Panc1 (cell line): ENCODE data around the gene SSPN. TPM values are rescaled to one million over a fixed set of nuclear protein-coding genes. Genes with fewer than 3 reads are reported as not detected.

ENCODE experiments used
- ATAC-seq: fragments of 200-7000 bp; cut with Tn5 transposase; 2 replicates; pipeline ENCODE4 v1.9.1; 2020; ENCODE audit warnings: mild to moderate bottlenecking, moderate library complexity
- BruUV-seq: library from RNA; stranded (reverse); fragments of 400-500 nt; replicated peaks from 2 replicates; lab custom pipeline; 2021; lab: Mats Ljungman, UMichigan
- CTCF ChIA-PET: fragments of 300-600 bp; sonication (Branson Sonifier 250); formaldehyde crosslinking; loops from one replicate; lab custom pipeline; 2022; ENCODE audit warnings: antibody characterized with exemption; lab: Charles Lee
- POLR2A ChIA-PET: fragments of 300-600 bp; sonication (Branson Sonifier 250); formaldehyde crosslinking; loops from one replicate; lab custom pipeline; 2022; ENCODE audit warnings: antibody characterized with exemption; lab: Charles Lee
- DNase-seq: peaks from one replicate; pipeline ENCODE4 v3.0.0-alpha.2; 2010; ENCODE audit warnings: low read depth, low spot score
- H3K27ac ChIP-seq: 2 replicates; pipeline ENCODE4 v1.5.1; 2011; ENCODE audit warnings: mild to moderate bottlenecking, low read length, inconsistent platforms
- H3K27me3 ChIP-seq: fragments of 200-500 bp; sonication (Bioruptor generic); 2 replicates; pipeline ENCODE4 v1.6.0; 2014; ENCODE audit warnings: low read length, inconsistent platforms; ENCODE audit not compliant: control insufficient read depth, insufficient read depth
- H3K36me3 ChIP-seq: fragments of 200-500 bp; sonication (Bioruptor generic); 2 replicates; pipeline ENCODE4 v1.5.1; 2014; ENCODE audit warnings: inconsistent platforms, mild to moderate bottlenecking, low read length, moderate library complexity; ENCODE audit not compliant: control insufficient read depth, insufficient read depth
- H3K4me1 ChIP-seq: 2 replicates; pipeline ENCODE4 v1.5.1; 2011; ENCODE audit warnings: inconsistent platforms, mild to moderate bottlenecking, low read length, moderate library complexity; ENCODE audit not compliant: control insufficient read depth, insufficient read depth
- H3K4me3 ChIP-seq, 2 experiments: 2 replicates each; pipeline ENCODE4 v1.5.1; 2011 to 2012; ENCODE audit warnings: low read depth in 2 of 2, low read length in 2 of 2, mild to moderate bottlenecking in 2 of 2, inconsistent platforms in 1 of 2, moderate library complexity in 1 of 2
- H3K9me3 ChIP-seq: fragments of 200-500 bp; sonication (Bioruptor generic); 2 replicates; pipeline ENCODE4 v1.5.1; 2014; ENCODE audit warnings: low read depth, mild to moderate bottlenecking, inconsistent platforms, low read length, moderate library complexity; ENCODE audit not compliant: control insufficient read depth, insufficient read depth
- CTCF ChIP-seq: fragments of 450-650 bp; IDR thresholded peaks from 2 replicates; pipeline ENCODE4 v1.5.1; 2017; ENCODE audit warnings: mild to moderate bottlenecking
- POLR2AphosphoS5 ChIP-seq: IDR thresholded peaks from 2 replicates; pipeline ENCODE4 v1.6.1; 2012; ENCODE audit warnings: mild to moderate bottlenecking, low read depth, low read length, moderate library complexity
- SIN3A ChIP-seq: IDR thresholded peaks from 2 replicates; pipeline ENCODE4 v1.6.1; 2012; ENCODE audit warnings: low read depth, mild to moderate bottlenecking, low read length, moderate library complexity, borderline replicate concordance; ENCODE audit not compliant: insufficient read depth
- TCF7L2 ChIP-seq: IDR thresholded peaks from 2 replicates; pipeline ENCODE4 v1.6.1; 2011; ENCODE audit warnings: mild to moderate bottlenecking, low read depth, low read length, inconsistent platforms
- in situ Hi-C: cut with HindIII; loops from 2 replicates; pipeline ENCODE4 v1.10.0; 2016; ENCODE audit warnings: low sequenced_read_pairs, low pct_unique_long_range_greater_than_20kb
- intact Hi-C: fragments of 100-400 bp; cut with micrococcal nuclease; formaldehyde crosslinking; loops from one replicate; pipeline ENCODE4 v1.10.0; 2022; ENCODE audit not compliant: unreplicated experiment
- total RNA-seq: library from RNA; stranded (reverse); gene quantifications from one replicate; pipeline ENCODE4 v1.2.1, GENCODE V29; 2021; ENCODE audit not compliant: unreplicated experiment
- TF ChIP-seq, protein P1 (sequence below), 2 experiments: IDR thresholded peaks; 2 replicates each; pipeline ENCODE4 v1.6.1; 2011 to 2012; ENCODE audit warnings: low read depth in 2 of 2, control low read depth in 1 of 2, low read length in 1 of 2, mild to moderate bottlenecking in 1 of 2, moderate library complexity in 1 of 2; ENCODE audit not compliant: insufficient read depth in 1 of 2

SSPN gene
- total RNA-seq, 1 experiment from 2014 or later, result 23.4 TPM

DNA sequence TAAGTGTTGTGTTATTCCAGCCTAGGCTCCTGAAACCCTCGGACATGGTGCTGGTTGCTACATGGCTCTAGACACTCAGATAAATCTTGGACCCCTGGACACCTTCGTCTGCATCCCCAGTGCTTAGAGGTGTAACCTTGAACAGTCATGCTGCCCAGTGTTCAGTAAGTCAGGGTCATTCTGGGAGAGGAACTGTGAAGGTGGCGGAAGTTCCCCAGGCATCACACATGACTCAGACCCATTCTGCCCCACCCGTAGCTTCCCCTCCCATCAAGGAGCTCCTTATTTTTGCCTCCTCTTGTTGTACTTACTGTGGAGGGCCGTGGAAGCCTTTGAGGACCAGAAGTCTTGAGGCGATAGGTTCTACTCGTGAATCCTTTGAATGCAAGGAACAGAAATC is 18.1 kb upstream of the SSPN start:
- DNase-seq (no peak), ATAC-seq (no peak)
- ChIA-PET CTCF (no interaction called here), POLR2A (no interaction called here)
- no TSS peak for BruUV-seq
- TF ChIP-seq TCF7L2 (no peak), CTCF (no peak), SIN3A (no peak), POLR2AphosphoS5 (no peak)
- TF ChIP-seq, protein P1, sequence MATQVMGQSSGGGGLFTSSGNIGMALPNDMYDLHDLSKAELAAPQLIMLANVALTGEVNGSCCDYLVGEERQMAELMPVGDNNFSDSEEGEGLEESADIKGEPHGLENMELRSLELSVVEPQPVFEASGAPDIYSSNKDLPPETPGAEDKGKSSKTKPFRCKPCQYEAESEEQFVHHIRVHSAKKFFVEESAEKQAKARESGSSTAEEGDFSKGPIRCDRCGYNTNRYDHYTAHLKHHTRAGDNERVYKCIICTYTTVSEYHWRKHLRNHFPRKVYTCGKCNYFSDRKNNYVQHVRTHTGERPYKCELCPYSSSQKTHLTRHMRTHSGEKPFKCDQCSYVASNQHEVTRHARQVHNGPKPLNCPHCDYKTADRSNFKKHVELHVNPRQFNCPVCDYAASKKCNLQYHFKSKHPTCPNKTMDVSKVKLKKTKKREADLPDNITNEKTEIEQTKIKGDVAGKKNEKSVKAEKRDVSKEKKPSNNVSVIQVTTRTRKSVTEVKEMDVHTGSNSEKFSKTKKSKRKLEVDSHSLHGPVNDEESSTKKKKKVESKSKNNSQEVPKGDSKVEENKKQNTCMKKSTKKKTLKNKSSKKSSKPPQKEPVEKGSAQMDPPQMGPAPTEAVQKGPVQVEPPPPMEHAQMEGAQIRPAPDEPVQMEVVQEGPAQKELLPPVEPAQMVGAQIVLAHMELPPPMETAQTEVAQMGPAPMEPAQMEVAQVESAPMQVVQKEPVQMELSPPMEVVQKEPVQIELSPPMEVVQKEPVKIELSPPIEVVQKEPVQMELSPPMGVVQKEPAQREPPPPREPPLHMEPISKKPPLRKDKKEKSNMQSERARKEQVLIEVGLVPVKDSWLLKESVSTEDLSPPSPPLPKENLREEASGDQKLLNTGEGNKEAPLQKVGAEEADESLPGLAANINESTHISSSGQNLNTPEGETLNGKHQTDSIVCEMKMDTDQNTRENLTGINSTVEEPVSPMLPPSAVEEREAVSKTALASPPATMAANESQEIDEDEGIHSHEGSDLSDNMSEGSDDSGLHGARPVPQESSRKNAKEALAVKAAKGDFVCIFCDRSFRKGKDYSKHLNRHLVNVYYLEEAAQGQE (IDR thresholded peaks at IDR 0.05; ENCODE audit: insufficient read depth in 1 of 2, low read depth in 2 of 2, low read length in 1 of 2), result no peak
- in situ Hi-C loops, result no loop called here
- peaks cover 3% of the 10 kb centered on the region; the same call in 1 of the 2 replicates for H3K27me3 ChIP-seq
- H3K36me3 ChIP-seq, result no peaks in the 10 kb centered on the region
- no peaks in the 10 kb centered on the region for H3K9me3 ChIP-seq
- intact Hi-C loops, result no loop called here
- H3K4me1 ChIP-seq, result no peaks in the 10 kb centered on the region
- H3K4me3 ChIP-seq, result no peak overlapping the region
- no peak overlapping the region for H3K27ac ChIP-seq

DNA sequence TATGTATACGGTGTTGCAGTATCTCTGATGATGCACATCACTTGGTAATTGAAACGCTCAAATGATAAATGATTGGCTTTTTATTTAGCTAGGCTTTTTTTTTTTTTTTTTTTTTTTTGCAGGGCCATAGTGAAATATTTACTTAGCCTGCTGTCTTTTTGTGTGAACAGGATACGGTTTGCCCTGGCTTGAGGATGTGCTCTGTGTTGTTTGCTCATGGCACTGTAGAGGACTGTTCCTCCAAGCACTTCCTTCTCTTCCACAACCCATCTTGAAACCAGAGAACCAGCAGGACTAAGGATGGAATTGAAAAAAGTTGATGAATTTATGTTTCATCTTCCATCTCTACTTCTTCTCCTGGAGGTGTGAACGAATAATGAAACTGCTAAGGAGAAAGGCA is 15.5 kb upstream of the SSPN start:
- DNase-seq, result no peak
- ATAC-seq, result no peak
- ChIA-PET POLR2A (no interaction called here), CTCF (no interaction called here)
- Histone ChIP-seq H3K36me3 (no peaks in the 10 kb centered on the region), H3K9me3 (no peaks in the 10 kb centered on the region), H3K27ac (no peak overlapping the region), H3K27me3 (peaks cover 3% of the 10 kb centered on the region; the same call in 1 of the 2 replicates), H3K4me1 (no peaks in the 10 kb centered on the region), H3K4me3 (no peak overlapping the region)
- intact Hi-C loops, result no loop called here
- TF ChIP-seq POLR2AphosphoS5 (no peak), TCF7L2 (no peak), CTCF (no peak)
- TF ChIP-seq, protein P1 (IDR thresholded peaks at IDR 0.05; ENCODE audit: insufficient read depth in 1 of 2, low read depth in 2 of 2, low read length in 1 of 2), result no peak
- BruUV-seq, result no TSS peak
- in situ Hi-C loops, result no loop called here
